GM18511 (cell line): ENCODE results near the gene STRBP.
"Not testable (repeated sequence)": the region's sequence is repeated elsewhere in the genome, so short reads cannot be mapped to it uniquely, and the experiment has no call there.

Experiments
- ATAC-seq: cut with Tn5 transposase; IDR thresholded peaks from one replicate; pipeline ENCODE4 v1.9.1; 2021; ENCODE audit warnings: mild to moderate bottlenecking, moderate library complexity; ENCODE audit not compliant: unreplicated experiment

Gene STRBP

DNA sequence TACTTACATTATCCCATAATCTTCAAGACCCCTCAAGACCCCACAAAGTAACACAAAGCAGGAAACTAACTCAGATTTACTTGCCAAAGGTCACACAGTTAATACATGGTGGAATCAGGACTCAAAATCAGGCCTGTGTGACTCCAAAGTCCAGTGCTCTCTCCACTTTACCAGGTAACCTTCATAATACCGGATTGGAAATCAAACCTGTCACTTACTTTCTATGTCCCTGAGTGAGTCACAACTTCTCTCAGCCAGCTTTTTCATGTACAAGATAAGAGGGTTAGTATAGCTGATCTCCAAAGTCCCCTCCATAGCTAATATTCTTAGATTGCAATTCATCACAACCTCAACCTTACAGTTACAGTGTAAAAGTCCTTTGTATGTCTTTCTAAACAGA, 17.1 kb downstream of the STRBP start:
- no peak for ATAC-seq

DNA sequence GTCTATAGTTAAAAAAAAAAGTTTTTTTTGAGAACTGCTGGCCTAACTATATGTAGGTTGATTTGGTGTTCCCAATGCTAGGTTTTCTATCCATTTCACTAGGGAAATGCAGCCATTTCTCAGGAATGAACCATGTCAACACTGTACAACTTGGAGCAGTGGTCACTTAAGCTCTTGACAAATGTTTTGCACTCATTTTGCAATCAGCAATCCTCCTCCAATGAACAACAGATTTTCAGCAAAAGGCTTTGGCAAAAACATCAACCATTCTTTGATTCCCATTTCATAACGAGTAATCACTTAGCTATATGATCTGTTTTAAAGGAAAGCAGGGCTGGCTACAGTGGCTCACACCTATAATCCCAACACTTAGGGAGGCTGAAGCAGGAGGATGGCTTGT, 17.9 kb downstream of the STRBP start:
- ATAC-seq, result no peak

DNA sequence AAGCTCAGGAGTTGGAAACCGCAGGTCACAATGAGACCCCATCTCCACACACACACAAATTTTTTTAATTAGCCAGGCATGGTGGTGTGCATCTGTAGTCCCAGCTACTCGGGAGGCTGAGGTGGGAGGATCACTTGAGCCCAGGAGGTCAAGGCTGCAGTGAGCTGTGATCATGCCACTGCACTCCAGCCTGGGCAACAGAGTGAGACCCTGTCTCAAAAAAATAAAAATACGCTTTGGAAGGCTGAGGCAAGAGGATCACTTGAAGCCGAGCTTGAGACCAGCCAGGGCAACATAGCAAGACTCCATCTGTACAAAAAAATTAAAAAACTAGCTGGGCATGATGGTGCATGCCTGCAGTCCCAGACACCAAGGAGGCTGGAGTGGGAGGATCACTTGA, 19.2 kb downstream of the STRBP start:
- not testable (repeated sequence) for ATAC-seq

DNA sequence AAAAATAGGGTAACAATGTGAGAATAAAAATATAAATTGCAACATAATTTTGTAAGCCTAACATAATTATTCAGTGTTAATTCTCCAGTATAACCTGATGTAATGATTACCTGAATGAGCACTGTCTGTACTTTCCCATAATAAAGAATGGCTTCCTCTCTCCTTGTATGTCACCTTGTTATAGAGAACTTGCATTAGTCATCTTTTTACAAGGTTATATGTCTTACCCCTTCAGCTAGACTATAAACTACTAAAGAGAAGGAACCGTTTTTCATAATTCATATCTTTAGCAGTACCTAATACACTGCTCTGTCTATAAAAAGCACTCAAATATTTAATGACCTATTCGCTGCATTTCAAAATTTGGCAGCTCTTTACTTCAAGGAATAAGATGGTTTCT, 19.8 kb downstream of the STRBP start:
- ATAC-seq, result no peak

DNA sequence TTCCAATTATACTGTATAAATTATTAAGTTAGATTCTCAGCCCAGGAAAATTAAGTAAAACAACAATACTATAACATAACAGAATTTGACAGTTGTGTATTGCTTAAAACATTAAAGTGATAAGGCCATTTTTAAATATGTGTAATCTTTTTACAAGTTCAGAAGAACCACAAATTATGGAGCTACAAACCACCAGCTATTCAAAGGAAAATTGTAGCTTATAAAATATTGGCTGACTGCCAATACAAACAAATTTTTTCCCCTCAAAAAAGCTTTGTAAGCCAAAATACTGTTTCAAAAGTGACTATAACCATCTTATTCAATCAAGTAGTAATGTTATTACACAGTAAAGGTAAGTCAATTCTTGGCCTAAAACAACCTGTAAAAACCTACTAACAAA, 21.9 kb downstream of the STRBP start:
- no peak for ATAC-seq

DNA sequence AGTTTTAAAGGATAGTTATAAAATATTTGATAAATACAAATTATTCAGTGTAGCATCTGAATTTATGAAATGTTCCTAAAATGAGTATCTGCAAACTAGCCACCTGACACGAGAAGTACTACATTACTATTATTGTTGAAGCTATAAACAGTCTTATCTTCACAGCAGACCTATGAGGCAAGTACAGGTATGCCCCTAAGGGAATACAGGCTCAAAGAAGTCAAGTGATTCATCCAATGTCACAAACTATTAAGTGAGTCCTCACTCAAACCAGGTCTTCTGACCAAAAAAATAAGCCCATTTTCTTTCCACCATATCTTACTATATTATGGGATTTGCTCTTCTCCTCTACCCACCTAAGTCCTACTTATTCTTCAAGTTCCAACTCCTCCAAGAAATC, 28.7 kb downstream of the STRBP start:
- ATAC-seq, result no peak

DNA sequence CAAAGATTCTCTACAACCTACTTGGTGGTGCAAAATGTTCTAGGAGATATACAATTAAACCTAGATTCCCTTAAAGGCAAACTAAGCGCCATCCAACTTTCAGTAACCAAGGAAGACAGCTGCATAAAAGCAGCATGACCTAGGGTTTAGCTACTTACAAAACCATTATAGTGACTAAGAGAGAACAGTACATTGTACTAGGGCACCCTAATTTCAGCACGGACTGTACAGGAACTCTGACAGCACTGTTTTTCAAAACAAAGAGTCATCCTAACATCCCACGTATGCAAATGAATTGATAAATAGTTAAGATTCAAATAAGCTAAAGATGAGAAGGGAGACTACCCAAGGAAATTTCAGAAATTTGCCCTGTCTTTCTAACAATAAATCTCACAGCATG, 30.0 kb downstream of the STRBP start:
- no peak for ATAC-seq

DNA sequence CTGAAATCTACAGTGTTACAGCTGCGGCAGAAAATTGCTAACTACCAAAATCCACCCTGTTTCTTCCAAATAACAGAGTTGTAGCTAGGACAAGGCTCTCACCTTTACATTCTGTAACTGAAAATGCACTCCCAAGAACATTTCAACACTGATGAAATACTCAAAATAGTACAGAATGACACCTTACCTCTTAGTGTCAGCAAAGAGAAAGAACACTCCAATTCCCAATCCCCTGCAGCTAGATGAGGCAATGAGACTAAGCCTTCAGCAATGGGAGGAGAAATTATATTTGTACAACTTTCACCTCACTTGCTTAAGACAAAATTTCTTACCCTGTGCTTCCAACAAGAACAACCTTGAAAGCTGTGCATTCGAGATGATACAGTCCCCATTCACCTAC, 31.2 kb downstream of the STRBP start:
- no peak for ATAC-seq

DNA sequence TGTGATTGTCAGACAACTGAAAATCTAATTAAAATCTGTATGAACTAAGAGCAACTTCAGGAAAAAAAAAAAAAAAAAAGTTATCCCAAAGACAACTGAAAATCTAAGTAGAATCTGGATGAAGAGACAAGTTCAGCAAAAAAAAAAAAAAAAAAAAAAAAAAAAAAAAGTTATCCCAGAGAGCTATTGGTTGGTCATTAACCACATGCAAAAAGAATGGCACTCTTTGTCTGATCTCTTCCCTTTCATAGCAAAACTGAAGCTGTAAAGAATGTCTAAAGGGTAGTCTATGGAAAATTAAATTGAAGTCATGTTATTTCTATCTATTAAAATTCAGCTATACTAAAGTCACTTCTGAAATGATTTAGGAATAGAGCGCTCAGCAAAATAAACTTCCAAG, 32.9 kb downstream of the STRBP start:
- ATAC-seq, result no peak

DNA sequence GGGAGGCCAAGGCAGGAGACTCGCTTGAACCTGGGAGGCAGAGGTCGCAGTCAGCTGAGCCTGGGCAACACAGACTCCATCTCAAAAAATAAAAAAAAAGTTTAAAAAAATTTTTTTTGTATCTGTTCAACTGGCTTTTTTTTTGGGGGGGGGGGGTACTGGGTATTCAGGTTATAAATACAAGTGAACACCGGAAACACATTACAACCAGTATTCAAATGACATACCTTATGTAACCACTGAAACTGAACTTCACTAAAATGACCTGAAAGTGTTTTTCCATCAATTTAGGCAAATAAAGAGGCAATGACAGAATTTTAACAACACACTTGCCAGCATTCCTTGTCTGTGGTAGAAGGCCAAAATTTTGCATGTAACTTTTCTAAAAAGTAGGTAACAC, 33.5 kb downstream of the STRBP start:
- ATAC-seq, result peak; percentile 61

DNA sequence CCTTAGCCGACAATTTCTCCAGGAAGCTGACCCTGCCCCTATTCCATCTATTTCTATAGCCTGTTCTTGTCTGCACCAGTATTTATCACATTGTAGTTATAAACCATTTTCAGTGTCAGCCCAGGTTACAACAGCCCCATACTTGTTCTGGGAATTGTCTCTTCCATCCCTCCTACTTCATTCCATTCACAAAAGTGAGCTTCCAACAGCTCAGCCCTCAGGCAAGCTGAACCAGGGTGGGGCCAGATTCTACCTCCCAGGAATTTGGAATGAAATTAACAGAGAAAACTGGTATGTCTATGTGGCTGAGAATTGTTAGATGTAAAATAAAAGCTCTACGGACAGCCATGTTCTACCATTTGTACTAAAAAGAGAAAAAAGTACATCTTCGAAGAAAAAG, 36.1 kb downstream of the STRBP start:
- no peak for ATAC-seq

DNA sequence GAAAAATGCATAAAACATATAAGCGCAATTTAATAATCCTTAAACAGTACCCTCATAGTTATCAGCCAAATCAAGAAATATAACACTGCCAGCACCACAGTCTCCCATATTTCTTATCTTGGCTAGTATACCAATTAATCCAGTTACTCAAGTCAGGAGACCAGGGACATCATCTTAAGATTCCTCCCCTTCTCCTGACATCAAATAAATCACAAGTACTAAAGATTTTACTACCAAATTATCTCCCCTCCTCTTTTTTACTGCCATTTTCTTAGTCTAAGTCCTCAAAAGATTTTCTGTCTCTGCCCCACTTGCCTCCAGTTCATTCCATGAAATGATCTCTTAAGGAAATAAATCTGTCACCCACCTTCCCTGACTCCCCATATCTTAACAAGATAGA, 37.0 kb downstream of the STRBP start:
- ATAC-seq, result no peak

DNA sequence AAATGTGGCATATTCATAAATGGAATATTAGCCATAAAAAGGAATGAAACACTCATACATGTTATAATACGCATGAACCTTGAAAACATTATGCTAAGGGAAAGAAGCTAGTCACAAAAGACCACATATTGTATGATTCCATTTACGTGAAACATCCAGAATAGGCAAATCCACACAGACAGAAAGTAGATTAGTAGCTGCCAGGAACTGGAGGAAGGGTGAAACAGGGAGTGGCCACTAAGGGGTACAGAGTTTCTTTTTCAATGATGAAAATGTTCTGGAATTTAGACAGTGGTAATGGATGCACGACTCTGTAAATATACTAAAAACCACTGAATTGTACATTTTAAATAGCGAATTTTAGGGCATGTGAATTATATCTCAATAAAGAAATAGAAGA, 39.4 kb downstream of the STRBP start:
- no peak for ATAC-seq

DNA sequence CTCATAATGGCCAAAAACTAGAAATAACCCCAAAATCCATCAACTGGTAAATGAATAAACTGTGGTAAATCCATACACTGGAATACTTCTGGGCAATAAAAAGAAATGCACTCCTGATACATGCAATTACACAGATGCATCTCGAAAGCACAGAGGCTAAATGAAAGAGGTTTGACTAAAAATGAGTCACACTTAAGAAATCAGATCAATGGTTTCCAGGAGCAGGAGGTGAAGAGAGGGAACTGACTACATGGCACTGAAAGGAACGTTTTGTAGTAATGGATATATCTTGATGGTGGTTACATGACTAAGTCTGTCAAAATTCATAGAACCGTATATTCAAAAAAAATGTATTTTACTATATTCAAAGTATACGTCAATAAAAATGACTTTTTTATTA, 42.4 kb downstream of the STRBP start:
- ATAC-seq, result no peak

DNA sequence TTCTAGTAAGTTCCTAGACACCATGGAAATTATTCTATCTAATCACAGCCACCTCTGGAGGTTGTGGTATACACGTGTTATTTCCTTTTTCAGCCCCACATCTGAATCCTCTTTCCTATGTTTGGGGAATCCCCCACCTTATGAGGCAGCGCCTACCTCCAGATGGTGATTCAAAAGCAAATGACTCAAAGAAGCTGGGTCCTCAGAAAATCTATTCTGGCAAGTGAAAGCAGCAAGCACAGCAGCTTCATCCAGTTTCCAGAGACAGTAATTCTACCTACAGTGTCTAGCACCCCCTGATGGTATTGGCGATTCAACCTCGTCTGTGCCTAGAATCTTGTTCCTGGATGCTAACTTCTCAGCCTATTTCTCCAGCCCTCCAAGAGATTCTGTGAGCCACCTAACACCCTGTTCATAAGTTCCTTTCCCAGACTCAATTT, 43.0 kb downstream of the STRBP start:
- ATAC-seq, result peak; percentile 96

DNA sequence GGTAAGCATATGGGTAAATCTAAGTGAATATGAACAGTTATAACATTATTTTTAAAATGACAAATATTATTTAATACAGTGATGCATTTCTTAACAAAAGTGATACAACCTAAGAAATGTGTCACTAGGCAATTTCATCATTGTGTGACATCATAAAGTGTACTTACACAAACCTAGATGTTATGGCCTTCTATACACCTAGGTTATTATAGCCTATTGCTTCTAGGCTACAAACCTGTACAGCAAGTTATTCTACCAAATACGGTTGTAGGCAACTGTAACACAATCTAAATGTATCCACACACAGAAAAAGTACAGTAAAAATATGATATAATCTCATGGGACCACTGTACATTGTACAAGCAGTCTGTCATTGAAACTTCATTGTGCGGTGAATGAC, 48.3 kb downstream of the STRBP start:
- no peak for ATAC-seq

DNA sequence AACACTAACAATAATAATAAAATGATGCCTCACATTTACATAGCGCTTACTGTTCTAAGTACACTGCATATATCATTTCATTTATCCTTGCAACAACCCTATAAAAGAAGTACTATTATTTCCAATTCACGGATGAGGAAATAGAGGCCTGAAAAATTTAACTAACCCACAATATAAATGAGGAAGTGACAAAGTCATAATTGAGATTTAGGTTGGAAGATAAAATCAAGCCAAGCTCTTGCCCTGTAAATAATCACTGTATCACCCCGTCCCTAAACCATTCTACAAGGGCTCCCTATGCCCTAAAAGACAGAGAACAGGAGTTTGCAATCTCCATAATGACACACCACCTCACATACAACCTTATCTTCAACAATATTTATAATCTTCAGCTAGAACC, 49.6 kb downstream of the STRBP start:
- no peak for ATAC-seq

DNA sequence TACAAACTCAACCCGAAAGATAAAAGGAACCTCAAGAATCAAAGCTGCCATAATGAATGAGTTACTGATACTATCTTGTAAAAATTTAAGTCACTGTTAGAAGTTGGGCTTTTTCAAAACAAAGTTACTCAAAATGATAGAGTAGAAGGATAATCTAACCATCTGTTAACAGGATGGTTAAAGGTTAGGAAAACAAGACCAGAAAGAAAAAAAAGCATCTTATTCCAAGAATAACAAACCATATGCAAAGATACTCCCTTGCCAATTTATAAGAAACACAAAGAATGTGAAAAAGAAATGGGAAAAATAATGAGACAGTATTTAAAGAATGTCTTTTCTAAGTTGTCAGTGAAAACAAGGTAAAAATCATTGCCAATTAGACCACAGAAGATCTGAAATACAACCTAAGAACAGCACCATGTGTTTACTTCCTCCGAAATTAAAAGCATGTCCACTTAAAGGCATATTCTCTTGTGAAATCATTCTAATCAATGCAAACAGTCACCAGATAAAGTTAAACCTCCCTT, 51.2 kb downstream of the STRBP start:
- no peak for ATAC-seq

DNA sequence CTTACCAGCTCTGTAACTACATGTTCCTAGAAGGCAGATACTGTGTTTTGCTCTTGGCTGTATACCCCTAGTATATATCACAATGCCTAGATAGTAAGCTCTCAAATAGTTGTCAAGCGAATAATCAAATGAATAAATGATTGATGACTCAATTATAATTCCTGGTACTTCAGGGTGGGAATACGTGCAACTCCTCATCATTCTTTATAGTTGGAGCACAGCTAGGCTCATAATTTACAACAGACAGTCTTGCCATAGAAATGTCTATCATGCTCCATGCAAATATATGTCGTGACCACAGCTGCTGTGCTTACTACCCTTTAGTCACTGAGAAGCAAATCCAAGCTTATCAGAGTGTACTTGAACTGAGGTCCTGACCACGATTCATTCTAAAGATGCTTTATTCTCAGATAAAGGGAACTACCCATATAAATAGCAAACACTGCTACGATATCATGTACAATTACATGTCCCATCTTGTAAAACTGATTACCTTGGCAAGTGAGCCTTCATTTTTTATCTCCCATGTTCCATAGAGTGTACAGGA, 52.1 kb downstream of the STRBP start:
- no peak for ATAC-seq

DNA sequence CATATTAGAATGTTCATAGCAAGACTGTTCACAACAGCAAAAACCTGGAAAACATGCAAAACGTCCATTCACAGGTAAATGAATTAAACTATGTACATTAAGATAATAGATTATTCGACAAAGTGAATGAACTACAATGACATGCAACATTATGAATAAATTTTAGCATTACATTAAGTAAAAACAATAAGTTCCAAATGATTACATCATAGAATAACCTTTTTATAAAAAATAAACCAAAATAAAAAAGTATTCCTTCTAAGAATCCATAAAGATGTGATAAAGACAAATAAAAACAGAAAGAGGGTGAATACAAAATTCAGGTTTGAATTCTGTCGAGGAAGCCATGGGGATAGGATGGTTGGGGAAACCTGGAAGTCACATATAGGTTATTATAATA, 57.3 kb downstream of the STRBP start:
- ATAC-seq, result no peak

DNA sequence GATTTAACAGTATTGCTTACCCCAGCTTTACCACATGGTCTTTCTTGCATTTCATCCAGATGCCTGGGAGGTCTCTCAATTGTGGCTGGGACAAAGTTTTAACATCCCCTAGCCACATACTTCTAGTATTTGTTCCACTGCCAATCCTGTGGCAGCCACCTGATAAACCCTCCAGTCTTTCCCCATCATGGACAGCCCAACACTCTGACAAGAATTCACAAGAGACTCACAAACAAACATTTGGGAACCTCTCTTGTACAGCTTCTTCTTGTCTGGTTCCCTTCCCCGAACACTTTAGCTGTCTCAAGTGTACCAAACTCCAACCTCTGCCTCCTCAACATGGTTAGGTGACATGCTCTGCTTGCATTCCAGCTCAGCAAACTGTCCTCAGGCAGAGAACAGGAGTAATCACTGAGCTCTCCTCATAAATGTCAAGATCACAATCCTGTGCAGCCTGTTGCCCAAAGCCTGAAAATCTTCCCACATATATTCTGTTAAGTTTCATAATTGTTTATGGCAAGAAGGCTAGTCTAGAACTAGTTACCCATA, 59.7 kb downstream of the STRBP start:
- no peak for ATAC-seq

DNA sequence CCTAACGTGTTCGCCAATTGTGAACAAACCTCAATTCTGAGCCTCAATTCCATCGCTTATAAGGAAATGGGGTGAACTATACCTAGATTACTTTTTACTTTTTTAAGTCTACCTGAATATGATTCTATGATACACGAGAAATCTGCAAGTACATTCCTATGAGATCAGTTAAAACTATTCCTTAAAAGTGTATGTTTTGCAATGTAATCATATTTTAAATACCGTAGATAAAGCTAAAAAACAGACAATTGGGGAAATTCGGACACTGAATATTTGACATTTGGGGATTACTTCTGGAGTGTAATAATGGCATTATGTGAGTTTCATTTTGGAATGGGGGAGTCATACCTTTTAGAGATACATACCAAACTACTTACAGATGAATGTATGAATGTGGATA, 62.3 kb downstream of the STRBP start:
- no peak for ATAC-seq

DNA sequence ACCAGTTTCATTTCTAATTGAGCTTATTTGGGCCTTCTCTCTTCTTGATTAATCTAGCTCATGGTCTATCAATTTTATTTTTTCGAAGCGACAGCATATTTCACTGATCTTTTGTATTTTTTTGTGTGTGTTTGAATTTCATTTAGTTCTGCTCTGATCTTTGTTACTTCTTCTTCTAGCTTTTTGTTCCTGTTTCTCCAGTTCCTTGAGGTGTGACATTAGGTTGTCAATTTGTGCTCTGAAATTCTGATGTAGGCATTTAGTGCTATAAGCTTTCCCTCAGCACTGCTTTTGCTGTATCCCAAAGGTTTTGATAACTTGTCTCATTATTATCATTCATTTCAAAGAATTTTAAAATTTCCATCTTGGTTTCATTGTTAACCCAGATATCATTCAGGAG, 67.3 kb downstream of the STRBP start:
- ATAC-seq, result no peak
